Spinal cord (tissue), 10 donors: ENCODE data around the gene YBX1. TPM values are rescaled to one million over a fixed set of nuclear protein-coding genes. Genes with fewer than 3 reads are reported as not detected.
"Not testable (repeated sequence)": the region's sequence is repeated elsewhere in the genome, so short reads cannot be mapped to it uniquely, and the experiment has no call there.

Experiments used
- DNase-seq, 6 donors: peaks; one replicate each; pipeline versions ENCODE4 v3.0.0 to v3.0.0-alpha.2; 2013 to 2015; ENCODE audit warnings: low spot score in 6 of 6, low read depth in 4 of 6
- H3K27ac ChIP-seq: one replicate; pipeline ENCODE4 v1.5.1; 2013; ENCODE audit warnings: low read depth, low read length, control low read depth
- H3K27me3 ChIP-seq: one replicate; pipeline ENCODE4 v1.6.1; 2013; ENCODE audit warnings: low read length; ENCODE audit not compliant: control insufficient read depth, insufficient read depth
- H3K36me3 ChIP-seq: one replicate; pipeline ENCODE4 v1.6.1; 2013; ENCODE audit warnings: low read length; ENCODE audit not compliant: control insufficient read depth, insufficient read depth
- H3K4me1 ChIP-seq: one replicate; pipeline ENCODE4 v1.6.1; 2013; ENCODE audit warnings: low read length; ENCODE audit not compliant: control insufficient read depth, insufficient read depth
- H3K4me3 ChIP-seq: one replicate; pipeline ENCODE4 v1.5.1; 2013; ENCODE audit warnings: low read depth, low read length, control low read depth
- H3K9me3 ChIP-seq: one replicate; pipeline ENCODE4 v1.6.1; 2013; ENCODE audit warnings: low read length; ENCODE audit not compliant: control insufficient read depth, insufficient read depth
- WGBS: methylation state at CpG from one replicate; pipeline ENCODE4 v1.1.5; 2013; ENCODE audit warnings: missing lambda C conversion rate; ENCODE audit not compliant: insufficient coverage; 5-methylcytosine and 5-hydroxymethylcytosine counted together
- polyA plus RNA-seq, 2 donors: library from polyadenylated mRNA; unstranded; fragments of 120-200 nt; gene quantifications; one replicate each; pipeline ENCODE4 v1.2.1, GENCODE V29; 2013; ENCODE audit not compliant: insufficient read length in 2 of 2
- total RNA-seq, 2 donors: library from RNA; depleted of rRNA in 1 of 2; stranded (reverse); fragments of 120-200 nt in 1 of 2; fragments of >200 nt in 1 of 2; gene quantifications; one replicate each; pipeline versions ENCODE4 v1.2.3 to v1.2.4, GENCODE V29; 2013 to 2014
- donor health status: healthy.

Gene YBX1
- total and polyA plus RNA-seq, 4 donors: 455 to 1,579 (median 1,048) TPM

DNA sequence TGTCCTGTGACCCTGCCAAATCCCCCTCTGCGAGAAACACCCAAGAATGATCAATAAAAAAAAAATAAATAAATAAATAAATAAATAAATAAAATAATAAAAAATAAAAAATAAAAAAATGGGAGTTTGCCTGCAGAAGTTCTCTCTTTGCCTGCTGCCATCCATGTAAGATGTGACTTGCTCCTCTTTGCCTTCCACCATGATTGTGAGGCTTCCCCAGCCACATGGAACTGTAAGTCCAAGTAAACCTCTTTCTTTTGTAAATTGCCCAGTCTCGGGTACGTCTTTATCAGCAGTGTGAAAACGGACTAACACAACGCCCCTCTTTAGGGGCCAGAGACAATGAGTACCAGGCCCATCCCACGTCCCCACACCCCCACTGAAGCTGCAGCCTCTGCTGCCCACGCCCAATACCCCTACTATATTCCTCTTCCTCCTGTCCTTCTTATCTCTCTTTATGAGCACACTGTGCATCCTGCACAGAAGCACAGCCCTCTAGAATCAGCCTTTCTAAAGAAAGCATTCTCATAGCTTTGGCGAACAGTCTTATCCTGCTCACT is 69.4 kb downstream of the YBX1 start:
- not testable (repeated sequence) for H3K4me3 ChIP-seq, DNase-seq, H3K4me1 ChIP-seq, H3K27me3 ChIP-seq, H3K9me3 ChIP-seq, H3K27ac ChIP-seq
- 96% methylated on average over 7 of the region's 8 CpGs for WGBS
- H3K36me3 ChIP-seq: peaks cover 75% of the 10 kb centered on the region

DNA sequence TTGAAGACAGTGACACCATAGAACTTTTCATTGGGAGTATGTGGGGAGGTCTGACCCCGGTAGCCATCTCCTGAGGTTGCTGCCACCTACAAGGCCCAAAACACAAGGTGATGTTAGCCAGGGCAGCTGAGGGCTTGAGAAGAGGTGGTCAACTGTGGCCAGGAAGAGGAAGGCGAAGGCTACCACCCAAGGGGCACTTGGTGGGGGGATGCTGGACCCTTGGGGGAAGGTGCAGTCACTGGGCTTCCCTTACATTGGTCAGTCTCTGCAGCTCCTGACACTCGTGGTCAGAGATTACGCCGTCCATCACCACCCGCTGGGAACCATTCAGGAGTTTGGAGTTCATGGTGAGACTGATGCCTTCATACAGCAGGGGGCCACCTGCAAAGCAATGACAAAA is 70.1 kb downstream of the YBX1 start:
- Histone ChIP-seq H3K4me1 (no peaks in the 10 kb centered on the region), H3K27me3 (no peaks in the 10 kb centered on the region), H3K27ac (no peak overlapping the region), H3K4me3 (no peak overlapping the region), H3K36me3 (peaks cover 70% of the 10 kb centered on the region), H3K9me3 (no peaks in the 10 kb centered on the region)
- 91% methylated on average over 6 of the region's 6 CpGs for WGBS
- no peak for DNase-seq

DNA sequence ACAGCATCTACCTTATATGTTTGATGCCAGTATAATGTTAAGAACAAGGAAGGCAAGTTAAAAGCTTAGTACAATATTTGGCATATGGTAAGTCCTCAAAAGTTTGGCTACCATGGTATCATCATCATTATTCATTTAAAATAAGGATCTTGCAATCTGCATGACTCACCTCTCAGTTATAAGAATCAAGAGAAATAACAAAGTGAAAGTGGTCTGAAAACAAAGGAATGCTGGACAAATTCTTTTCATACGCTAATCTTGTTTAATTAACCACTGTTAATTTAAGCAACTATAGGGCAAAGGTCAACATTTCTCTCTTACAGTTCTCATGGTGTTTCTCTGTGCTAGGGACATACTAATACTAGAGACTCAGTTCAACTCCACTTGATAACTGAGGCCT is 70.9 kb downstream of the YBX1 start:
- WGBS: no CpG with 5 or more reads among the region's 1 CpG
- Histone ChIP-seq H3K27ac (no peak overlapping the region), H3K4me3 (no peak overlapping the region), H3K9me3 (no peaks in the 10 kb centered on the region), H3K27me3 (no peaks in the 10 kb centered on the region), H3K36me3 (peaks cover 68% of the 10 kb centered on the region), H3K4me1 (no peaks in the 10 kb centered on the region)
- DNase-seq: no peak

Other genes with a start within 250 kb of the YBX1 start
- 1 to 10 TPM; 1.3 to 6.1 TPM for gene ZMYND12, start 226.4 kb upstream of the YBX1 start, total RNA-seq
- gene ZMYND12, start 226.4 kb upstream of the YBX1 start, polyA plus RNA-seq: 1 to 10 TPM; 1.7 to 3.1 TPM
- 10 to 100 TPM; 30.4 to 61.0 TPM for gene PPCS, start 225.9 kb upstream of the YBX1 start, total RNA-seq
- gene PPCS, start 225.9 kb upstream of the YBX1 start, polyA plus RNA-seq: 10 to 100 TPM; 53.1 to 53.4 TPM
- gene CCDC30, start 219.1 kb upstream of the YBX1 start, total RNA-seq: 10 to 100 TPM; 12.0 to 19.1 TPM
- 10 to 100 TPM; 15.3 to 16.4 TPM for gene CCDC30, start 219.1 kb upstream of the YBX1 start, polyA plus RNA-seq
- 10 to 100 TPM; 28.1 to 52.3 TPM for gene PPIH, start 24.0 kb upstream of the YBX1 start, total RNA-seq
- 10 to 100 TPM; 45.6 to 55.6 TPM for gene PPIH, start 24.0 kb upstream of the YBX1 start, polyA plus RNA-seq
- gene CLDN19, start 57.8 kb downstream of the YBX1 start, total RNA-seq: 10 to 100 TPM; 17.0 to 20.6 TPM
- 1 to 10 TPM; 2.7 to 8.0 TPM for gene CLDN19, start 57.8 kb downstream of the YBX1 start, polyA plus RNA-seq
- gene P3H1, start 84.6 kb downstream of the YBX1 start, total RNA-seq: 10 to 100 TPM; 34.2 to 70.0 TPM
- gene P3H1, start 84.6 kb downstream of the YBX1 start, polyA plus RNA-seq: 10 to 100 TPM; 31.2 to 46.5 TPM
- gene C1orf50, start 84.8 kb downstream of the YBX1 start, total RNA-seq: 1 to 10 TPM; 6.7 to 7.8 TPM
- gene C1orf50, start 84.8 kb downstream of the YBX1 start, polyA plus RNA-seq: 10 to 100 TPM; 10.9 to 15.2 TPM
- gene TMEM269, start 102.6 kb downstream of the YBX1 start, total RNA-seq: under 1 TPM; 0.11 to 0.30 TPM
- gene TMEM269, start 102.6 kb downstream of the YBX1 start, polyA plus RNA-seq: 1 to 10 TPM; 1.3 to 1.6 TPM
- 10 to 100 TPM; 10.7 to 14.9 TPM for gene ERMAP, start 134.7 kb downstream of the YBX1 start, total RNA-seq
- gene ERMAP, start 134.7 kb downstream of the YBX1 start, polyA plus RNA-seq: 10 to 100 TPM; 10.1 to 11.0 TPM
- 10 to 100 TPM; 33.7 to 65.3 TPM for gene SVBP, start 135.0 kb downstream of the YBX1 start, total RNA-seq
- 10 to 100 TPM; 62.5 to 67.3 TPM for gene SVBP, start 135.0 kb downstream of the YBX1 start, polyA plus RNA-seq
- gene ZNF691, start 164.2 kb downstream of the YBX1 start, total RNA-seq: 10 to 100 TPM in 1 of 2 donors, 1 to 10 TPM in 1; 9.0 to 15.4 TPM
- 10 to 100 TPM; 13.2 to 15.9 TPM for gene ZNF691, start 164.2 kb downstream of the YBX1 start, polyA plus RNA-seq